Ovary (tissue), 3 donors: ENCODE measurements around the gene IFNGR1.

Experiments used
- CTCF ChIP-seq, 3 donors: fragments of 450-650 bp in 2 of 3; fragments of 200-600 bp in 1 of 3; IDR thresholded peaks; one replicate each; pipeline versions ENCODE4 v1.5.1 to v1.8.0; 2016 to 2022; ENCODE audit warnings: antibody characterized with exemption in 3 of 3, mild to moderate bottlenecking in 1 of 3
- EP300 ChIP-seq: sonication (generic); formaldehyde crosslinking; IDR thresholded peaks from one replicate; pipeline ENCODE4 v1.6.1; 2017; ENCODE audit warnings: antibody characterized with exemption
- POLR2A ChIP-seq: fragments of 450-650 bp; IDR thresholded peaks from one replicate; pipeline ENCODE4 v1.6.1; 2017; ENCODE audit warnings: antibody characterized with exemption, mild to moderate bottlenecking, moderate library complexity
- donor health status: DM: no; HTN: no; CAD: no.

GRCh38 chr6:137206577-137206976, 12.6 kb downstream of the IFNGR1 start:
- TF ChIP-seq CTCF (IDR thresholded peaks at IDR 0.05) (no peak), POLR2A (no peak), EP300 (no peak)
